HepG2 (cell line): ENCODE measurements around the gene GATA3. TPM values are rescaled to one million over a fixed set of nuclear protein-coding genes. Genes with fewer than 3 reads are reported as not detected.

ENCODE experiments used
- ARID4A ChIP-seq: sonication (generic); formaldehyde crosslinking; IDR thresholded peaks from 2 replicates; pipeline ENCODE4 v1.5.0; 2020; ENCODE audit warnings: mild to moderate bottlenecking, missing genetic modification reagents, borderline replicate concordance
- CHD2 ChIP-seq: IDR thresholded peaks from 2 replicates; pipeline ENCODE4 v1.6.1; 2011; ENCODE audit warnings: low read depth, low read length, improper control_type of control experiment
- HIVEP1 ChIP-seq: sonication (generic); formaldehyde crosslinking; IDR thresholded peaks from 2 replicates; pipeline ENCODE4 v1.4.0; 2020; ENCODE audit warnings: mild to moderate bottlenecking, missing genetic modification reagents
- KLF12 ChIP-seq: sonication (generic); formaldehyde crosslinking; IDR thresholded peaks from 2 replicates; pipeline ENCODE4 v1.4.0; 2020; ENCODE audit warnings: missing genetic modification reagents, borderline replicate concordance
- NFKB2 ChIP-seq: sonication (generic); formaldehyde crosslinking; IDR thresholded peaks from 2 replicates; pipeline ENCODE4 v1.4.0; 2020; ENCODE audit warnings: missing genetic modification reagents, borderline replicate concordance
- SNAPC5 ChIP-seq: sonication (generic); formaldehyde crosslinking; IDR thresholded peaks from 2 replicates; pipeline ENCODE4 v1.8.1; 2023; ENCODE audit warnings: mild to moderate bottlenecking, missing genetic modification reagents, borderline replicate concordance
- SRY ChIP-seq: sonication (generic); formaldehyde crosslinking; IDR thresholded peaks from 2 replicates; pipeline ENCODE4 v1.8.0; 2022; ENCODE audit warnings: mild to moderate bottlenecking, missing genetic modification reagents
- ZHX1 ChIP-seq: sonication (generic); formaldehyde crosslinking; IDR thresholded peaks from 2 replicates; pipeline ENCODE4 v1.8.1; 2022; ENCODE audit warnings: low read depth, mild to moderate bottlenecking, missing genetic modification reagents
- ZKSCAN8 ChIP-seq: IDR thresholded peaks from 2 replicates; pipeline ENCODE4 v1.6.1; 2016; ENCODE audit warnings: borderline replicate concordance, missing genetic modification reagents, missing compliant biosample characterization
- ZNF567 ChIP-seq: sonication (generic); formaldehyde crosslinking; IDR thresholded peaks from 2 replicates; pipeline ENCODE4 v1.8.1; 2023; ENCODE audit warnings: mild to moderate bottlenecking, missing genetic modification reagents, borderline replicate concordance
- ZNF670 ChIP-seq: sonication (generic); formaldehyde crosslinking; IDR thresholded peaks from 2 replicates; pipeline ENCODE4 v1.8.0; 2022; ENCODE audit warnings: mild to moderate bottlenecking, missing genetic modification reagents, borderline replicate concordance
- ZNF724P ChIP-seq: sonication (generic); formaldehyde crosslinking; IDR thresholded peaks from 2 replicates; pipeline ENCODE4 v1.8.0; 2022; ENCODE audit warnings: missing genetic modification reagents, borderline replicate concordance
- polyA plus RNA-seq, 8 experiments: library from polyadenylated mRNA; depleted of rRNA in 3 of 8; stranded (reverse) in 7 of 8; unstranded in 1 of 8; fragments of >200 nt; fragmentation: Illumina TruSeq in 4 of 8; extraction: Trizol in 4 of 8; gene quantifications; 2 replicates each; pipeline versions ENCODE4 v1.2.1 to v1.2.3, GENCODE V29; 2011 to 2016; ENCODE audit warnings: low read depth in 4 of 8, missing spikeins in 1 of 8, mixed read lengths in 1 of 8; ENCODE audit not compliant: insufficient read depth in 1 of 8
- total RNA-seq, 5 experiments: library from RNA; depleted of rRNA; stranded (reverse); fragments of >200 nt; fragmentation: Illumina TruSeq; extraction: Trizol; gene quantifications; 2 replicates each; pipeline ENCODE4 v1.2.3, GENCODE V29; 2016; ENCODE audit warnings: low read depth in 1 of 5
- TF ChIP-seq, protein P1 (sequence below): sonication (generic); formaldehyde crosslinking; IDR thresholded peaks from 2 replicates; pipeline ENCODE4 v1.5.0; 2020; ENCODE audit warnings: mild to moderate bottlenecking, missing genetic modification reagents

The GATA3 gene
- total and polyA plus RNA-seq, 2 of the 13 experiments (the other 11 are each of a cell fraction or from before 2014, with no cell fraction given): not detected

GRCh38 chr10:8039321-8039881 lies 15.1 kb upstream of the GATA3 start (continued):
- TF ChIP-seq ARID4A (CRISPR knock-in tag) (no peak), SNAPC5 (CRISPR knock-in tag) (no peak), HIVEP1 (no peak), ZNF567 (CRISPR knock-in tag) (no peak), CHD2 (no peak), KLF12 (no peak), NFKB2 (CRISPR knock-in tag) (no peak), ZNF724P (CRISPR knock-in tag) (no peak), ZHX1 (no peak), SRY (no peak), ZKSCAN8 (CRISPR knock-in tag) (no peak), ZNF670 (CRISPR knock-in tag) (no peak)
- TF ChIP-seq, protein P1, sequence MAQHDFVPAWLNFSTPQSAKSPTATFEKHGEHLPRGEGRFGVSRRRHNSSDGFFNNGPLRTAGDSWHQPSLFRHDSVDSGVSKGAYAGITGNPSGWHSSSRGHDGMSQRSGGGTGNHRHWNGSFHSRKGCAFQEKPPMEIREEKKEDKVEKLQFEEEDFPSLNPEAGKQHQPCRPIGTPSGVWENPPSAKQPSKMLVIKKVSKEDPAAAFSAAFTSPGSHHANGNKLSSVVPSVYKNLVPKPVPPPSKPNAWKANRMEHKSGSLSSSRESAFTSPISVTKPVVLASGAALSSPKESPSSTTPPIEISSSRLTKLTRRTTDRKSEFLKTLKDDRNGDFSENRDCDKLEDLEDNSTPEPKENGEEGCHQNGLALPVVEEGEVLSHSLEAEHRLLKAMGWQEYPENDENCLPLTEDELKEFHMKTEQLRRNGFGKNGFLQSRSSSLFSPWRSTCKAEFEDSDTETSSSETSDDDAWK: no peak
